ENCODE measurements around the gene TMEM219. TPM values are rescaled to one million over a fixed set of nuclear protein-coding genes. Genes with fewer than 3 reads are reported as not detected.

TMEM219 gene
- total RNA-seq, 2 donors from 2014 or later = 149 to 174 TPM

- TF ChIP-seq CTCF (IDR thresholded peaks at IDR 0.05) = no peak
- Histone ChIP-seq H3K27ac (peak overlapping the region; percentile 65), H3K9ac (ENCODE audit: low read depth in 2 of 2, low read length in 2 of 2) (peak overlapping the region in 1 of 2 donors; percentile 42), H3K4me3 (no peak overlapping the region), H3K36me3 (peaks cover 7% of the 10 kb centered on the region), H3K4me1 (peaks cover 4% of the 10 kb centered on the region), H3K9me3 (no peaks in the 10 kb centered on the region), H3K27me3 (no peaks in the 10 kb centered on the region)
- peak; percentile 52 for DNase-seq
- intact Hi-C loops (cut with DNase I) = no loop called here
Measured at GRCh38 chr16:29990034-29990433, 28.2 kb downstream of the TMEM219 start.

DNA sequence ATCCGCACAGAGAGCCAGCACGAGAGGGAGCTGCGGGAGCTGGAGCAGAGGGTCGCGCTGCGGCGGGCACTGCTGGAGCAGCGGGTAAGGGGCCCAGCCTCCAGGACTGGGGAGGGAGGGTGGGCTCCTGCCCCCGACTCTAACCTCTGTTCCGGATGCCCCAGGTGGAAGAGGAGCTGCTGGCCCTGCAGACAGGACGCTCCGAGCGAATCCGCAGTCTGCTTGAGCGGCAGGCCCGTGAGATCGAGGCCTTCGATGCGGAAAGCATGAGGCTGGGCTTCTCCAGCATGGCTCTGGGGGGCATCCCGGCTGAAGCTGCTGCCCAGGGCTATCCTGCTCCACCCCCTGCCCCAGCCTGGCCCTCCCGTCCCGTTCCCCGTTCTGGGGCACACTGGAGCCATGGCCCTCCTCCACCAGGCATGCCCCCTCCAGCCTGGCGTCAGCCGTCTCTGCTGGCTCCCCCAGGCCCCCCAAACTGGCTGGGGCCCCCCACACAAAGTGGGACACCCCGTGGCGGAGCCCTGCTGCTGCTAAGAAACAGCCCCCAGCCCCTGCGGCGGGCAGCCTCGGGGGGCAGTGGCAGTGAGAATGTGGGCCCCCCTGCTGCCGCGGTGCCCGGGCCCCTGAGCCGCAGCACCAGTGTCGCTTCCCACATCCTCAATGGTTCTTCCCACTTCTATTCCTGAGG lies 29.1 kb downstream of the TMEM219 start:
- Histone ChIP-seq H3K4me1 (peaks cover 4% of the 10 kb centered on the region), H3K9me3 (no peaks in the 10 kb centered on the region), H3K4me3 (no peak overlapping the region), H3K27ac (no peak overlapping the region), H3K9ac (ENCODE audit: low read depth in 2 of 2, low read length in 2 of 2) (no peak overlapping the region), H3K36me3 (no peaks in the 10 kb centered on the region), H3K27me3 (no peaks in the 10 kb centered on the region)
- TF ChIP-seq CTCF (IDR thresholded peaks at IDR 0.05) = no peak
- no peak for DNase-seq
- intact Hi-C loops (cut with DNase I) = no loop called here

- intact Hi-C loops (cut with DNase I) = no loop called here
- TF ChIP-seq CTCF (IDR thresholded peaks at IDR 0.05) = no peak
- no peak overlapping the region for H3K4me3 ChIP-seq
- H3K27ac ChIP-seq = no peak overlapping the region
- no peak for DNase-seq
- H3K27me3 ChIP-seq = no peaks in the 10 kb centered on the region
- H3K4me1 ChIP-seq = peaks cover 4% of the 10 kb centered on the region
- no peaks in the 10 kb centered on the region for H3K36me3 ChIP-seq
- no peak overlapping the region for H3K9ac ChIP-seq (ENCODE audit: low read depth in 2 of 2, low read length in 2 of 2)
- H3K9me3 ChIP-seq = no peaks in the 10 kb centered on the region
Measured at GRCh38 chr16:29991571-29991904, 29.7 kb downstream of the TMEM219 start.

- Histone ChIP-seq H3K4me3 (no peak overlapping the region), H3K27ac (no peak overlapping the region), H3K27me3 (no peaks in the 10 kb centered on the region), H3K9me3 (no peaks in the 10 kb centered on the region), H3K9ac (ENCODE audit: low read depth in 2 of 2, low read length in 2 of 2) (no peak overlapping the region), H3K4me1 (peaks cover 9% of the 10 kb centered on the region), H3K36me3 (no peaks in the 10 kb centered on the region)
- no peak for DNase-seq
- TF ChIP-seq CTCF (IDR thresholded peaks at IDR 0.05) = no peak
- intact Hi-C loops (cut with DNase I) = no loop called here
Measured at GRCh38 chr16:29992344-29992967, 30.6 kb downstream of the TMEM219 start.

- peak overlapping the region in 1 of 2 donors; percentile 1 for H3K9ac ChIP-seq (ENCODE audit: low read depth in 2 of 2, low read length in 2 of 2)
- H3K36me3 ChIP-seq = no peaks in the 10 kb centered on the region
- no peak overlapping the region for H3K4me3 ChIP-seq
- DNase-seq = no peak
- TF ChIP-seq CTCF (IDR thresholded peaks at IDR 0.05) = no peak
- H3K9me3 ChIP-seq = no peaks in the 10 kb centered on the region
- H3K4me1 ChIP-seq = peaks cover 9% of the 10 kb centered on the region
- no peaks in the 10 kb centered on the region for H3K27me3 ChIP-seq
- H3K27ac ChIP-seq = no peak overlapping the region
- intact Hi-C loops (cut with DNase I) = no loop called here
Measured at GRCh38 chr16:29993191-29993902, 31.5 kb downstream of the TMEM219 start.
